Mesothelial cell of epicardium (in vitro differentiated cells): ENCODE measurements around the gene IGFL1. TPM values are rescaled to one million over a fixed set of nuclear protein-coding genes. Genes with fewer than 3 reads are reported as not detected.
A peak's percentile ranks its signal among the peaks of the same experiment; 100 is the strongest.
"Not testable (repeated sequence)": the region's sequence is repeated elsewhere in the genome, so short reads cannot be mapped to it uniquely, and the experiment has no call there.

Experiments used
- DNase-seq, 2 experiments: peaks; one replicate each; pipeline ENCODE4 v3.0.0; 2021; ENCODE audit warnings: low spot score in 2 of 2; ENCODE audit not compliant: unreplicated experiment in 2 of 2
- H3K27ac Mint-ChIP-seq: 2 replicates; pipeline ENCODE4 v1.8.0; 2021; ENCODE audit warnings: mixed read lengths
- H3K27me3 Mint-ChIP-seq: 2 replicates; pipeline ENCODE4 v1.8.0; 2021; ENCODE audit warnings: low read depth, mixed read lengths
- H3K36me3 Mint-ChIP-seq: 2 replicates; pipeline ENCODE4 v1.8.0; 2021; ENCODE audit warnings: mixed read lengths
- H3K4me1 Mint-ChIP-seq: 2 replicates; pipeline ENCODE4 v1.8.0; 2021; ENCODE audit warnings: mixed read lengths
- H3K4me3 Mint-ChIP-seq: 2 replicates; pipeline ENCODE4 v1.8.0; 2021; ENCODE audit warnings: mild to moderate bottlenecking, moderate library complexity, mixed read lengths
- H3K9me3 Mint-ChIP-seq: 2 replicates; pipeline ENCODE4 v1.8.0; 2021; ENCODE audit warnings: mixed read lengths
- total RNA-seq: library from RNA; stranded (reverse); gene quantifications from 3 replicates; pipeline ENCODE4 v1.2.1, GENCODE V29; 2021
- TF ChIP-seq, protein P1 (sequence below): fragments of 200-600 bp; sonication (generic); IDR thresholded peaks from one replicate; pipeline ENCODE4 v1.5.0; 2021; ENCODE audit warnings: antibody characterized with exemption; ENCODE audit not compliant: unreplicated experiment

IGFL1 gene
- total RNA-seq, 1 donor from 2014 or later, result 0.29 TPM

GRCh38 chr19:46254776-46255175, 25.2 kb downstream of the IGFL1 start:
- Mint-ChIP-seq H3K4me3 (no peak overlapping the region), H3K27me3 (peaks cover 28% of the 10 kb centered on the region), H3K4me1 (peaks cover 7% of the 10 kb centered on the region), H3K36me3 (no peaks in the 10 kb centered on the region), H3K9me3 (no peaks in the 10 kb centered on the region), H3K27ac (no peak overlapping the region)
- TF ChIP-seq, protein P1, sequence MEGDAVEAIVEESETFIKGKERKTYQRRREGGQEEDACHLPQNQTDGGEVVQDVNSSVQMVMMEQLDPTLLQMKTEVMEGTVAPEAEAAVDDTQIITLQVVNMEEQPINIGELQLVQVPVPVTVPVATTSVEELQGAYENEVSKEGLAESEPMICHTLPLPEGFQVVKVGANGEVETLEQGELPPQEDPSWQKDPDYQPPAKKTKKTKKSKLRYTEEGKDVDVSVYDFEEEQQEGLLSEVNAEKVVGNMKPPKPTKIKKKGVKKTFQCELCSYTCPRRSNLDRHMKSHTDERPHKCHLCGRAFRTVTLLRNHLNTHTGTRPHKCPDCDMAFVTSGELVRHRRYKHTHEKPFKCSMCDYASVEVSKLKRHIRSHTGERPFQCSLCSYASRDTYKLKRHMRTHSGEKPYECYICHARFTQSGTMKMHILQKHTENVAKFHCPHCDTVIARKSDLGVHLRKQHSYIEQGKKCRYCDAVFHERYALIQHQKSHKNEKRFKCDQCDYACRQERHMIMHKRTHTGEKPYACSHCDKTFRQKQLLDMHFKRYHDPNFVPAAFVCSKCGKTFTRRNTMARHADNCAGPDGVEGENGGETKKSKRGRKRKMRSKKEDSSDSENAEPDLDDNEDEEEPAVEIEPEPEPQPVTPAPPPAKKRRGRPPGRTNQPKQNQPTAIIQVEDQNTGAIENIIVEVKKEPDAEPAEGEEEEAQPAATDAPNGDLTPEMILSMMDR, result no peak
- no peak for DNase-seq

- Mint-ChIP-seq H3K36me3 (no peaks in the 10 kb centered on the region), H3K9me3 (no peaks in the 10 kb centered on the region), H3K27me3 (peaks cover 12% of the 10 kb centered on the region), H3K27ac (no peak overlapping the region), H3K4me1 (peaks cover 2% of the 10 kb centered on the region), H3K4me3 (no peak overlapping the region)
- DNase-seq, result no peak
- TF ChIP-seq, protein P1, result no peak
Measured at GRCh38 chr19:46256855-46257254, 27.3 kb downstream of the IGFL1 start.

GRCh38 chr19:46261501-46261900, 32.0 kb downstream of the IGFL1 start:
- not testable (repeated sequence) for H3K4me1 Mint-ChIP-seq, DNase-seq, H3K36me3 Mint-ChIP-seq, H3K9me3 Mint-ChIP-seq, H3K27ac Mint-ChIP-seq, H3K4me3 Mint-ChIP-seq
- H3K27me3 Mint-ChIP-seq, result peaks cover 17% of the 10 kb centered on the region

- not testable (repeated sequence) for DNase-seq, H3K36me3 Mint-ChIP-seq, H3K9me3 Mint-ChIP-seq, H3K4me1 Mint-ChIP-seq, H3K4me3 Mint-ChIP-seq, H3K27ac Mint-ChIP-seq
- H3K27me3 Mint-ChIP-seq, result peaks cover 16% of the 10 kb centered on the region
Measured at GRCh38 chr19:46262684-46263296, 33.2 kb downstream of the IGFL1 start.

GRCh38 chr19:46264801-46265200, 35.3 kb downstream of the IGFL1 start:
- H3K36me3 Mint-ChIP-seq, H3K4me3 Mint-ChIP-seq, H3K27ac Mint-ChIP-seq, H3K4me1 Mint-ChIP-seq, H3K9me3 Mint-ChIP-seq, DNase-seq: not testable (repeated sequence)
- peaks cover 16% of the 10 kb centered on the region for H3K27me3 Mint-ChIP-seq

DNA sequence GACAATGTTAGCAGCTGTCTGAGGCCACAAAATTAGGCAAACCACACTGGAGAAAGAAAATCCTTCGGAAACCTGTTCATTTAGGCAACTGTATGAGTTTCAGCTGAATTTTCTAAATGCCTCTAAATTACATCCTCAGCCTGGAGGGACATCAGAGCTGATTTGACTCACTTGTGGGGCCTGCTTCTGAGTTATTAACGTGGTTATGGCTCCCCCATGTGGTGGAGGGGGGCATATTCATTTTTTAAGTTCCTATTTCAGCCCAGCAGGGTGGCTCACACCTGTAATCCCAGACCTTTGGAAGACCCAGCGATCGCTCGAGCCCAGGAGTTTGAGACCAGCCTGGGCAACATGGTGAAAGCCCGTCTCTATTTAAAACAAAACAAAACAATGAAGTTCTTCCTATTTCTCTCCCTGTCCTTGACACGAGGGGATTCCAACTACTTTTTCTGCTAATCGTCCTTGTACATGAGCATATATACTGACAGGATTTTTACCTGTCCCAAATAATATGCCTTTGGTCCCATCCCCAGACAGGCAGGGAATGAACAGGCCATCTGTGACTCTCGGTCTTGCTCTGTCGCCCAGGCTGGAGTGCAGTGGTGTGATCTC, 35.8 kb downstream of the IGFL1 start:
- peak; percentile 45 to 81 for DNase-seq
- Mint-ChIP-seq H3K9me3 (no peaks in the 10 kb centered on the region), H3K36me3 (no peaks in the 10 kb centered on the region), H3K27me3 (peaks cover 16% of the 10 kb centered on the region), H3K4me3 (no peak overlapping the region), H3K4me1 (peaks cover 3% of the 10 kb centered on the region), H3K27ac (no peak overlapping the region)
- TF ChIP-seq, protein P1, result peak; percentile 88

GRCh38 chr19:46269101-46269500, 39.6 kb downstream of the IGFL1 start:
- Mint-ChIP-seq H3K4me3 (no peak overlapping the region), H3K4me1 (peaks cover 18% of the 10 kb centered on the region), H3K27ac (no peak overlapping the region), H3K36me3 (no peaks in the 10 kb centered on the region), H3K9me3 (no peaks in the 10 kb centered on the region), H3K27me3 (peaks cover 14% of the 10 kb centered on the region)
- TF ChIP-seq, protein P1, result no peak
- no peak for DNase-seq
